C4-2B (cell line): Measurements from ENCODE around the gene ROR1.

Source experiments
- H3K27ac ChIP-seq: fragments of 450-650 bp; 2 replicates; pipeline ENCODE4 v1.5.1; 2017
- ZFX ChIP-seq: fragments of 450-650 bp; IDR thresholded peaks from 2 replicates; pipeline ENCODE4 v1.6.1; 2017
- TF ChIP-seq, protein P1 (sequence below): fragments of 450-650 bp; conservative IDR thresholded peaks from 2 replicates; pipeline ENCODE4 v1.5.1; 2017; ENCODE audit warnings: mild to moderate bottlenecking

The ROR1 gene

DNA sequence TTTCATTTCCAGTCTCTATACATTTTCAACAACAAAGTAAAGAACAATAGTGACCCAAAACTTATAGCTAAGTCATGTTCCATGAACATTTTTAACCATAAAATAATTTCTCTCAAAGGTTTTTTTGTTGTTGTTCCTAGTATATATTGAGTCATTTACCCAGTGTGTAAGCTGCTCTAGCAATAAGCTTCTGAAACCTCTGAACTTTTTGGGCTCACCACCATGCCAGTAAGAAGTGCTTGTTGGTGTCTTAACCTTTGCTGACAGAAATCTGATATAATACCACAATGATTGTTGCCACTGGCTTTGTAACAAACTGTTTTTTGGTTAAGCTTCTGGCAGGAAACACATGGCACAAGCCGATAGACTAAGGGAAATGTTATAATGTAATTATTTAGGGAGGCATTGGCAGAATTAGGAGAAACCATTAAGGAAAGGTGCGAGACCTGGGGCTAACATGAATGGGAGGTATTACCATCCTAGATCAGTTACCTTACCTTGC, 377.0 kb downstream of the ROR1 start:
- no peak overlapping the region for H3K27ac ChIP-seq
- TF ChIP-seq ZFX, result no peak
- TF ChIP-seq, protein P1, sequence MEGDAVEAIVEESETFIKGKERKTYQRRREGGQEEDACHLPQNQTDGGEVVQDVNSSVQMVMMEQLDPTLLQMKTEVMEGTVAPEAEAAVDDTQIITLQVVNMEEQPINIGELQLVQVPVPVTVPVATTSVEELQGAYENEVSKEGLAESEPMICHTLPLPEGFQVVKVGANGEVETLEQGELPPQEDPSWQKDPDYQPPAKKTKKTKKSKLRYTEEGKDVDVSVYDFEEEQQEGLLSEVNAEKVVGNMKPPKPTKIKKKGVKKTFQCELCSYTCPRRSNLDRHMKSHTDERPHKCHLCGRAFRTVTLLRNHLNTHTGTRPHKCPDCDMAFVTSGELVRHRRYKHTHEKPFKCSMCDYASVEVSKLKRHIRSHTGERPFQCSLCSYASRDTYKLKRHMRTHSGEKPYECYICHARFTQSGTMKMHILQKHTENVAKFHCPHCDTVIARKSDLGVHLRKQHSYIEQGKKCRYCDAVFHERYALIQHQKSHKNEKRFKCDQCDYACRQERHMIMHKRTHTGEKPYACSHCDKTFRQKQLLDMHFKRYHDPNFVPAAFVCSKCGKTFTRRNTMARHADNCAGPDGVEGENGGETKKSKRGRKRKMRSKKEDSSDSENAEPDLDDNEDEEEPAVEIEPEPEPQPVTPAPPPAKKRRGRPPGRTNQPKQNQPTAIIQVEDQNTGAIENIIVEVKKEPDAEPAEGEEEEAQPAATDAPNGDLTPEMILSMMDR, result no peak

DNA sequence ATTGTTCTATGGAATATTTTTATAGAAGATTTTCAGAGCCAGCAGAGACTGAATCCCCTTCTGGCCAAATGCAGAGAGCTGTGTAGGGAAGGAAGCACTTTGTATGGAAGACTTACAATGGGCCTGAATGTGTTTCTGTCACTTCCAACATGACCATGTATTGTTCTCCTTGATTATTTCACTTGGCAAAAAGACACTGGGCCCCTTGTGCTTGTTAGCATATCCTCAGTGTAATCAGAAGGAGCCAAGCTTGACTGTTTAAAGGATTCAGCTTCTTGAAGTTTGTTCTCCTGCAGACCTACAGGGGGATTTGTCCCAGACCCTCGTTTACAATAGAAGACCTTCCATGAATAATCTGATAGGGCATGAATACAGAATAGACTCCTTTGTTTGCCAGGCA, 381.5 kb downstream of the ROR1 start:
- TF ChIP-seq ZFX, result no peak
- TF ChIP-seq, protein P1, result no peak
- no peak overlapping the region for H3K27ac ChIP-seq

DNA sequence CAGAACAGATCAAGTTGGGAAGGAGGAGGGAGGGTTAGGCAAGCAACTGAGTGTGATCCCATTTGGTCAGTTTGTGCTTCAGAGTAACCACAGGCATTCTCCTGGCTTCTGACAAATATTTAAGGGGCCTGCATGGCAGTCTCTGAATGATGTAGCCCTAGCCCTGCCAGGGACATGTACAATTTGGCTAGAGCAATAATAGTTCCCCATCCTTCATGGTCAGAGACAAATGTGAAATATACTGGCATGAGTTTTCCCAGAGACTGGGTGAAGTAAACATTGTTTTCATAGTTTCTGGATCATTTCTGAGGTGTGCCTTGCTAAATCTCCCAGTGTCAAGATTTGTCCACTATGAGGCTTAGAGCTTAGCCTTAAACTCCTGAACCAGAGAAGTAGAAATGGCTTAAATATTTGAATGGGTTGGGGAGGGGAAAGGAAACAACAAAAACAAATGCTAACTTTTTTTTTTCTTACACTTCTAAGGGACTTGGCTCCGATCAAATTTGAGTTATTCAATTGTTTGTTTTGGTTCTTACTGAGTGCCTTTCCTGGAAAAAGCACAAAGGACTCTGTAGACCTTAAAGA, 387.6 kb downstream of the ROR1 start:
- TF ChIP-seq, protein P1, result no peak
- no peak for TF ChIP-seq ZFX
- H3K27ac ChIP-seq, result no peak overlapping the region; the same call in 1 of the 2 replicates

DNA sequence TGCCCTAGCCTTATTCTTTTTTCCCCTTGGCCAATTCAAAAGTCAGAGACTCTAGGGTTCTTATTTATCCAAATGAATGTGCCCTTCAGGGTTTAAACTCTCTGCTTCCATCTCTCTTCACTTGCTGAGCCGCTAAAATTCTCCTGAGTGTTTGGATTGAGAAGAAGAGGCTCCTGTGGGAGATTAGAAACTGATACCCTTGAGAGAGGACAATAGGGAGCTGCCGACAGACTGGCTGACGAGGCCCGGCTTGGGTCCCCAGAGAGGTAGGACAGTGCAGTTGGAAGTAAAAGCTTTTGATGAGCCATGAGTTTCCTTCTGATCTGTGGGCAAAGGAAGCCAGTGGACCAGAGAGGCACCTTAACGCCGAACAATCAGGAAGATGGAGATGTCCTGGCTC, 388.3 kb downstream of the ROR1 start:
- peak overlapping the region; percentile 62 for H3K27ac ChIP-seq
- TF ChIP-seq, protein P1, result no peak
- TF ChIP-seq ZFX, result no peak

DNA sequence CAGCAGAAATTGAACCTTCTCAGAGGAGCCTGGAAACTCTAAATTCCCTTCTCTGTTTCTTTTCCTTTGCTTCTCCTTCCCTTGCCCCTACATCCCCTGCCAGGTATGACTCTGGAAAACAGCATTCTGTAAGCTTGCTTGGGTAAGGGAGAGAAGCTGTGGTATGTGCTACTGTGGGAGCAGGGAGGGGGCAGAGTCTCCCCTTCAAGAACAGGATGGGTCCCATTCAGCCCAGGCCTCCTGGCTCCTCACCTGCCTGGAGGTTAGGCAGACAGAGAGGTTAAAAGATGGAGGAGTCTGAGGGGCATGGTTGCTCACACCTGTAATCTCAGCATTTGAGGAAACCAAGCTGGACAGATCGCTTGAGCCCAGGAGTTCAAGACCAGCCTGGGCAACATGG, 389.0 kb downstream of the ROR1 start:
- H3K27ac ChIP-seq, result 0 out of 2 replicates have a peak overlapping the region, but pooled peaks have one; percentile 62
- TF ChIP-seq ZFX, result no peak
- TF ChIP-seq, protein P1, result no peak

DNA sequence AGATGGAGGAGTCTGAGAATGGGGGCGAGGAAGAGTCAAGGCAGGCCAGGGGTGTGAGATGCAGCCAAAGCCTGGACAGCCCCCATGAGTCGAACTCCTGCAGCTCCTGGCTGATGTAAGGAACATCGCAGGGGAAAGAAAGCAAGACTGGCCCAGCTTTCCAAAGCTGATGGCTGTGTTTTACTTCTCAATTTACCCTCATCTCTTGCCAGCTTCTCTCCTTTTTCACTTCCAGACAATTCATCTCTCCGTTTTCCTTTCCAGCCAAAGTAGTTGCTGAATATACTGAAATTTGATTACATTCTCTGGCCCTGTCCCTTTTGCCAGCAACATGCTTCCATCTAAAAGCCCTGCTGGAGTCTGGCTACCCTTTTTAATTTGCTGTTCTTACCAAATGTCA, 389.6 kb downstream of the ROR1 start:
- no peak for TF ChIP-seq ZFX
- TF ChIP-seq, protein P1, result no peak

DNA sequence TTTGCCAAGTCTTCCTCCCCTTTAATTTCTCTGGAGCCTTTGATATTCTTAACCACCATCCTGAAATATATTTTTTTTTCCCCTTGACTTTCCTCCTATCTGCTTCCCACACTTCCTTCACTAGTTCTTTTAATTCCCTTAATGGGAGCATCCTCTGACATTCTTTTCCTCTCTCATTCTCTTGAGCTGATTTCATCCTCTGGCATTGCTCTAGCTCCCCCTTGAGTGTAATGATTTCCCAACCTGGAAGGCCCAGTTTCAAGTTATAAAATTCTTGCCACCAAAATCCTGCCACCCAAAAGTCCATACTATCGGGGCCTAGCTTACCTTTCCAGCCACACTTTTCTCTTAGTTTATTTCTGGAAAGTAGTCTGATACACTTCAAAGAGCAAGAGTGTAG, 390.2 kb downstream of the ROR1 start:
- no peak for TF ChIP-seq ZFX
- TF ChIP-seq, protein P1, result peak; percentile 75
- no peak overlapping the region for H3K27ac ChIP-seq

More for the DNA sequence above, 389.6 kb downstream of the ROR1 start:
- H3K27ac ChIP-seq, result no peak overlapping the region
